Activated effector memory CD4-positive, alpha-beta T cell treated with anti-CD3 and anti-CD28 coated beads, Interleukin-2, amount 50 U/mL, for 16 hours (primary cell): Measurements from ENCODE around the gene CCPG1.
A peak's percentile ranks its signal among the peaks of the same experiment; 100 is the strongest.

Experiments used
- DNase-seq: peaks from one replicate; pipeline ENCODE4 v3.0.0-alpha.2; 2020

Gene CCPG1

DNA sequence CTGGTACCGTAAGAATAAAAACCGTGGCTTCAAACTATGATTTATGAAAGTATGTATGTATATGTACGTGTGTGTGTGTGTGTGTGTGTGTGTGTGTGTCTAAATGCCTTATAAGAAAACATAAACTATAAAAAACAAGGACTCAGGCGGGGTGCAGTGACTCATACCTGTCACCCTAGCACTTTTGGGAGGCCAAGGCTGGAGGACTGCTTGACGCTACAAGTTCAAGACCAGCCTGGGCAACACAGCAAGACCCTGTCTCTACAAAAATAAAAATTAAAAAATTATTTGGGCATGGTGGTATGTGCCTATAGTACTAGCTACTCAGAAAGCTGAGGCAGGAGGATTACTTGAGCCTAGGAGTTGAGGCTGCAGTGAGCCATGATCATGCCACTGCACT lies 29.1 kb downstream of the CCPG1 start:
- no peak for DNase-seq

DNA sequence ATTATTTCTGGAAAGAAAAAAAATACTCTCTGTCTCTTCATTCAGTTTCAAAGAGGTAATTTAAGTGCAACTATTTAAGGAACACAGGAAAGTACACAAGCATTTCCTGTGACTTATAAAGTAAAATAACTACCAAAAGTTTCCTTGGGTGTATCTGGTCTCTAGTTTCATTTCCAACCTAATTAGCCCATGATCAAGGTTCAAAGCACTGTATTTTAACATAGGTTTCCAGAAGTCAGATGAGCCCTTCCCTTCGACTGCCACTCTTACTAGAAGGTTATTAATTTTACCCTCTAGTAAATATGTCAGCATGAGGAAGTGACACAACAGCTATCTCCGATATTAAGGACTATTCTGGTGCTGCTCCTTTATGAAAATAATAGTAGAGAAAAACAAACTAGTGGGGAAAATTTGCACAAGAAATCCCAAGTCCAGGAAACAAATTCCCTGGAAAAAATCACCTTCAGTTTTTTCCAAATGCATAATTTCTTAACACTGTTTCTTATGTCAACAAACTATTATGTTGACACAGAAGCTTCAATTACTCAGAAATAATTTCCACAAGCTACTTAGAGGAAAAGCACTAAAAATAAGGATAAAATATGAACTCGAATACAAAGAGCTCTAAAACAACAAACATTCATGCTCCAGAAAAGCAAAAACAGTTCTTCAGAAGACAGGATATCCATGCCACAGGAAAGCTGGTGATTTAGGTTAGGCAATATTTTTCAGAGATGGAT lies 35.3 kb downstream of the CCPG1 start:
- no peak for DNase-seq

DNA sequence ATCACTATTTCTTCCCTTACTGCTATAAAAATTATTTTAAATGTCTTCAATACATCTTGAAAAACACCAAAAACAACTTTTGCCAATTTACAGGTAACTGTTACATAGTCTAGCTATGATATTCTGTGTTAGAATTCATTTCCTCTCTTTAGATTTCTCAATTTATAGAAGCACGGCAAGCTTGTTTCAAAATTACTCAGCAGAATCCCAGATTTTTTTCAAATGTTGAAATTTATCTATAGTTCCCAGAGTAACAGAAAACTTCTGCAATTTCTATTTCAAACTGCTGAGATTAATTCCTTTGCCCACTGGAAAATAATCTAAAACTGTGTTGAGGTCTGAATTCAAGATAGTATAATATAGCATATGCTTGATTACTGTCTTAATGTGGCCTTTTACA lies 41.2 kb downstream of the CCPG1 start:
- no peak for DNase-seq

DNA sequence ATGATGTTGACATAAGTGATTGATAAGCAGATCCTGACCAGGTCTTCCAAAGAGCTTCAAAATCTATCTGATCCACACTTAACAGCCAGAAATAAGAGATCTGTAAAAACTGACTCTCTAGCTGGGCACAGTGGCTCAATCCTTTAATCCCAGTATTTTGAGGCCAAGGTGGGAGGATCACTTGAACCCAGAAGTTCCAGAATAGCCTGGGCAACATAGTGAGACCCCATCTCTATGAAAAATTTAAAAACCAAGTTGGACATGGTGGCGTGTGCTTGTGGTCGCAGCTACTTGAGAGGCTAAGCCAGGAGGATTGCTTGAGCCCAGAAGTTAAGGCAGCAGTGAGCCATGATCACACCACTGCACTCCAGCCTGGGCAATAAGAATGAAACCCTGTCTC lies 45.5 kb downstream of the CCPG1 start:
- DNase-seq: no peak

DNA sequence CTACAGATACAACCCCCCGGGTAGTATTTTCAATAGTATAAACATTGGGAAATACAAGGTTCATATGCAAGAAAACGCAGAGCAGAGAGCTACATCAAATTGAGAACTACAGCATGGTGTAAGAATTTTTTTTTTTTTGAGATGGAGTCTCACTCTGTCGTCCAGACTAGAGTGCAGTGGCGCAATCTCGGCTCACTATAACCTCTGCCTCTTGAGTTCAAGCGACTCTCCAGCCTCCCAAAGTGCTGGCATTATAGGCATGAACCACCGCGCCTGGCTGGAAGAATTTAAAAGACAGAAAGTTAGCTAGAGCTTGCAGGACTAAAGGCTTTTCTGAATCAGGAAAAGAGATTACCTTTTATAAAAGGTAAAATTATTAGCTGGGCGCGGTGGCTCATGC lies 47.1 kb downstream of the CCPG1 start:
- DNase-seq: no peak

DNA sequence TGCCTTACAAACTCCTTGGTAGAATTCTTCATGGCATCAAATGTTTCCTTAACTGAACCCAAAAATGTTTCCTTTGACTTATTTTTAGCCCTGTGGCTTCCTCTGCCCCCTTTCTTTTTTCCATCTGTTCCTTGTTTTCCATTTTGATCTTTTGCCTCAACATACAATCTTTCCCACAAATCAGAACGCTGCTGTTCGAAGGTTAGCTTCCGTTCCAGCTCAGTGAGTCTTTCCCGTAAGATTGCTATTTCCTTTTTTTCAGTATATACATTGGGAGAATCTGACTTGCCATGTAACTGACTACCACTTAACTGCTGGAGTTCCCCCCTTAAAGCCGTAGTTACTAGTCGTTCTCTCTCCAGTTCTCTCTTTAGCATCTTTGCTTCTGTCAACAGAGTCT lies 47.9 kb downstream of the CCPG1 start:
- no peak for DNase-seq

DNA sequence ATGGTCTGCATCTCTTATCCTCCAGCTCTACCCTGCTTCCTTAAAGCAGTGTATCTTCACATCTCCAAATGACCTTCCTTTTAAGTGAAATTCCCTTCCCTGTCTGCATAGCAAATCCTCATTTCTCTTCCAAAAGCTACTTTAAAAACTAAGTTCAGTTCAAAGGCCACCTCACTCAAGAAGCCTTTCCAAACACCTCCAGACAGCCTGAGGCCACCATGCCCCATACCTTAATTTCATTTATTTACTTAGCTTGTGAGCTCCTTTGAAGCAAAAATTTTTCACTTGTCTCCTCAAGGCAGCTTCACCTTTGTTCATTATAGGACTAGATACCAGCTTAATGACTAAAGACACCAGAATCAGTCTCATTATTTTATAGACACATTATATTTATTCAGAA lies 49.7 kb downstream of the CCPG1 start:
- DNase-seq: no peak

DNA sequence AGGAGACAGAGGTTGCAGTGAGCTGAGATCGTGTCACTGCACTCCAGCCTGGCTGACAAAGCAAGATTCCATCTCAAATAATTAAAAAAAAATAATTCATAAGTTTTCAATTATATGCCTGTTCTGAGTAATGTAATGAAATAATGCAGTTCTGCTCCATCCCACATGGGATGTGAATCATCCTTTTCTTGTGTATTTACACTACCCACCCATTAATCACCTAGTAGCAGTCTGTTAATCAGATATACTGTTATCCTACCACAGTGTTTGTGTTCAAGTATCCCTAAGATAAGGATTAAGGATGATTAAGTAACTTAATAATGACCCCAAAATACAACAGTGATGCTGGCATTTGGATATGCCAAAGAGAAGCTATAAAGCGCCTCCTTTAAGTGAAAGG lies 50.4 kb downstream of the CCPG1 start:
- no peak for DNase-seq

DNA sequence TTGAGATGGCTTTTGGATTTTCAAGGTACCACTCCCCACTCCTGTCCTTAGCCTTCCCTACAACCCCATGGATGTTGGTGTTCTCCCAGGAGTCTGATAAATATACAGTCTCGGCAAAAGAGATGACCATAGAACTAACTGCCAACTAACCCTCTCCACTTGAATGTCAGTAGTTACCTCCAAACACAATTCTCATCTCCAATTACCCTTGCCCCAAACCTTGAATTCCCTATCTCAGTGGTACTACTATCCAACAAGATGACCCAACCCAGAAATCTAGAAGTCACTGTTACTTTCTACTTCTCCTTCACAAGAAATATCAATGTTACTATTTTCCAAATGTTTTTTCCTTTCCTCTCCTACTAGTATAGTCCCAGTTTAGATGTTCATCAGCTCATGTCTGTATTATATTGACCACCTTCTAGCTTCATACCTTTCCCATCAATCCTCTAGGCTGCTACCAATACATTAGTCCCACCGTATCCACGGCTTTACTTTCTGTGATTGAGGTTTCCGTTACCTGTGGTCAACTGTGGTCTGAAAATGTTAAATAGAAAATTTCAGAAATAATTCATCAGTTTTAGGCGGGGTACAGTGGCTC lies 51.1 kb downstream of the CCPG1 start:
- no peak for DNase-seq

DNA sequence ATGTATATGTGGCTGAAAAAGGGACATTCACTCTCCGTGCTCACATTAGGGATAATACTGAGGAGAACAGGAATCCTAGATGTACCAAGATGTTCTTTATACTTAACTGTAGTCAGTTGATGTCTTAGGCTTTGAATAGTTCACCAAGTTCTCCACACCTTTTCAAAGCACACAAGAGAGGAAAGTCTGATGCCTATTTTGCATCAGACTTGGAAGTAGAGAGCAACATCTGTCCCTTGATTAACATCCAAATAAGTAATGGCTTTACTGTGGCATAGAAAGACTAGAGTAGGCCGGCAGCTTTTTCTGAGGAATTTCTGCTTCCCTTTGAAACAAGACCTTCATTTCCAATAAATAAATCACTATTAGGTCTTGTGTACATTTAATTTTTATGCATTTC lies 55.1 kb downstream of the CCPG1 start:
- no peak for DNase-seq

DNA sequence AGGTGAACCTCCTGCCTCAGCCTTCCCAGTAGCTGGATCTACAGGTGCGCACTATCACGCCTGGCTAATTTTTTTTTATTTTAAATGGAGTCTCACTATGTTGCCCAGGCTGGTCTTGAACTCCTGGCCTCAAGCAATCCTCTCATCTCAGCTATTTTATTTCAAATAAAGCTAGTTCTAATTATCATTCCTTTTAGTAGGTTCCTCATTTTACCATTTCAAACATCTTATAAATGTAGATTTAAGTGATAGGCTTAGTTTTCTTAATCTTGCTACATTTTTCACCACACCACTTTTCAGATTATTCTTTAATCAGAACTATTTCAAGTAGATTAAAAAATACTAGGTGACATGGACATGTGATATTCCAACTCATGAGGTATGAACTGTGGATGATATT lies 58.9 kb downstream of the CCPG1 start:
- no peak for DNase-seq

DNA sequence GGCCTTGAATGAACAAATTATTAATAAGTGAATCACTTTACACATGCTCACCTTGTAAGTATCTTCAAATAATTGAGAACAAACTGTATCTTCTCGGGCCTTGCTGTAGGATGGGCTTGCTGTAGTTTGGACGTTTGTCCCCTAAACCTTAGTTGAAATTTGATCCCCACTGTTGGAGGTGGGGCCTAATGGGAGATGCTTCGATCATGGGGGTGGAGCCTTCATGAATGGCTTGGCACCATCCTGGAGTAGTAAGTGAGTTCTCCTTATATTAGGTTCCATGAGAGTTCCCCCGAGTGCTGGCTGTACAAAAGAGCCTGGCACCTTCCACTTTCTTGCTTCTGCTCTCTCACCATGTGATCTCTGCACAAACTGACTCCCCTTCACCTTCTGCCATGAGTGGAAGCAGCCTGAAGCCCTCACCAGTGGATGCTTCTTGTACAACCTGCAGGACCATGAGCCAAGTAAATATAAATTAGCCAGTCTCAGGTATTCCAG lies 59.8 kb downstream of the CCPG1 start:
- DNase-seq: no peak

DNA sequence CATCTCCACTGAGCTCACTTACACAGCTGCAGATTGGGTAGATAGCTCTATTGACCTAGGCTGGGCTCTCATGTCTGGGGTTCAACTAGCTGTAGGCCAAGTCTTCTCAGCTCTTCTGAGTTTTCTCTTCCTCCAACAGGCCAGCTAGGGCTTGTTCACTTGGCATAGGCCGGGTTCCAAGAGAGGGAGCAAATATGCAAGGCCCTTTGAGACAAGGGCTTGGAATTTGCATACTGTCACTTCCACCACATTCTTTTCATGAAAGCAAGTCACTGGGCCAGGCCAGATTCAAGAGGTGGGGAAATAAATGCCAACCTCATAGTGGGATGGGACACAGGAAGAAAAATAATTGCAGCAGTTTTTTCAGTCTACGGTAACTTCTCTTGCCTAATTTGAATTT lies 64.0 kb downstream of the CCPG1 start:
- DNase-seq: no peak

DNA sequence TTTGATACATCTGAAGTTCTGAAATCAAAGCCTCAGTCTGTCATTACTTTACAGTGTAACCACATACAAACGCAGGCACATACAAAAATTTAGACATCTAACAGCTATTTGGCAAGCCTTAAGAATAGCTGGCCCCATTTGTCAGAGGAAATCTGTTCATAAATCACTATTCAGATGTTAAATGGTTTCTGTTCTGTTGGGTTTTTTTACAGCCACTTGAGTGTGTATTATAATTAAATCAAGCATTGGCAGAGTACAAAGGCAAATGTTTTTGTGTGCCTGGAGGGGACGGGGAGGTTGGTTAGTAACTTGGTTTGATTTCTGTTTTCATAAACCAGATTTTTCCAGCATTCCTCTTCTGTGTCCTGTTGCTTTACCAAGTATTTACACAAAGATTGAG lies 65.0 kb downstream of the CCPG1 start:
- DNase-seq: no peak

DNA sequence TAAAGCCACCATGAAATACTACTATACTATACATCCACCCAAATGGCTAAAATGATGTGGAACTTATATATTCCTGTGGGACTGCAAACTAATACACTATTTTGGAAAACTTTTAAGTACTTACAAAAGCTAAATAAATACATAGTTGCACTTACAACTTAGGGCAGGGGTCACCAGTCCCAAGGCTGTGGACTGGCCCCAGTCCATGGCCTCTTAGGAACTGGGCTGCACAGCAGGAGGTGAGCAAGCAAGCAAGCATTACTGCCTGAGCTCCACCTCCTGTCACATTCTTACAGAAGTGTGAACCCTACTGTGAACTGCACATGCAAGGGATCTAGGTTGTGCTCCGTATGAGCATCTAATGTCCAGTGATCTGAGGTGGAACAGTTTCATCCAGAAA lies 71.0 kb downstream of the CCPG1 start:
- DNase-seq: no peak

DNA sequence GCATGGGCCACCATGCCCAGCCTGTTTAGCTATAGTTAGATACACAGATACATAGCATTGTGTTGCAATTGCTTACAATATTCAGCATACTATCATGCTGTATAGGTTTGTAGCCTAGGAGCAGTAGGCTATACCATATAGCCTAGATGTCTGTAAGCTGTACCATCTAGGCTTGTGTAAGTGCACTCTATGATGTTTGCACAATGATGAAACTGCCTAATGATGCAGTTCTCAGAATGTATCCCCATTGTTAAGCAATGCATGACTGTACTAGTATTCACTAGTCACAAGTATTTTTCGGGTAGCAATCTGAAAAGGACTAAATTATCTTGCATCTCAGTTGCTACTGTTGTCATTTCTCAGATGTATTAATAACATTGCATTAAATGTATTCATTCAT lies 73.2 kb downstream of the CCPG1 start:
- no peak for DNase-seq

DNA sequence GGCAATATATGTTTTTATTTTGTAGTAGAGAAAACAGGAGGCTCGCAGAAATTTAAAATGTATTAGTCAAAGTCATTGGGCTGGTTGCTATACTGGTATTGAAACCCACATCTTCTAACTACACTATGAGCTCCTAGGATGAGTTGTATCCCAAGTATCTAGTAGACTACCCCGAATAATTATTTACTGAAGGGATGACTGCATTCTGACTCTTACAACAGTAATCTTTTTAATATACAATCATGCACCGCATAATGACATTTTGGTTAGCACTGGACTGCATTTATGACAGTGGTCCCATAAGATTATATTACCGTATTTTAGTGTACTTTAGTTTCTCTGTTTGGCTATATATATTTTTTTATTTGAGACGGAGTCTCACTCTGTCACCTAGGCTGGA lies 73.8 kb downstream of the CCPG1 start:
- DNase-seq: no peak

DNA sequence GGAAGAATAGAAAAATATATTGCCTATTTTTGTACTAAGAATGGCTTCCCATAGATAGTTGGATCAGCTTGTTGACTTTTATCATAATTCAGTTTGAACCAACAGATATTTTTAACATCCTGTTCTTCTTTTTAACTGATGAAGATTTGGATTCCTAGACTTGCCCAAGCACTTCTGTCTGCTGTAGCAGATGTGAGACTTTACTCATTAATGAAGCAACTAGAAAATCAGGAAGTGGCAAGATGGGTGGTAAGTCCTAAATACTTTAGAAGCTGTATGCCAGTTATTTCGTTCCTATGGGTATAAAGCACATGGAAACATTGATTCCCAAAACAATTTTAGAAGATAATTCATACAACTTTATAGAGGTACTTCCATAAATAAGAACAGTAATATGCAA lies 80.8 kb downstream of the CCPG1 start:
- no peak for DNase-seq

DNA sequence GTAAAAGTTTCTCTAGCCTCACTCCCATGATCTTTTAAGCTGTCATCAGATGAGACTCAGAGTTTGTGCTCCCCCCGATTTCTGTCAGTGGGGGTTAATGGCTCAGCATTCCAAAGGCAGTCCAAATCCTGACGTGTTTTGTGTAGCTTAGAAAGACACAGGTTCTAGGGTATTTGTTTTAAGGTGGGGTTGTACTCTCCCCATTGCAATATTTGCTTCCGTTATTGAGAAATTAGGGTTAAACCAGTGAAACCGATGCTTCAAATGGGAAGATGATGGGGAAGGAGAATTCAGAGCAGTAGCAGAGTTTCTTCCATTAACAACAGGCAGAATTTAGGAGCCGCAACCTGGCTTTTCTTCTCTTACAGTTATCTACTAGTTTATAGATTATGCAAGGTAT lies 85.7 kb downstream of the CCPG1 start:
- DNase-seq: no peak

DNA sequence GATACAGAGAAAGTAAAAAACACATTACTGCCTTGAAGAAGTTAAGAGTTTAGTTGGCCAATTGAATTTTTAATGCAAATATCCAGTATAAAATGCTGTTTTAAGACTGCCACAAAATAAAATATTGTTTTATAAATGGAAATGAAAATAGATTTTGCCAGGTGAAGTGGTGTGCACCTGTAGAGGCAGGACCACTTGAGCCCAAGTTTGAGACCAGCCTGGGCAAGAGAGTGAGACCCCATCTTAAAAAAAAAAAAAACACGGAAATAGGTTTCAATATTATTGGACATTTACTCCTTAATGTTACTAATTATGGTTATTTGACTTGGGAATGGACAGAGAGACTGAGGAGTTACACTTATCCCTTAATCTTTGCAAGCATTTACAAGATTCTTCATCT lies 87.2 kb downstream of the CCPG1 start:
- DNase-seq: no peak

DNA sequence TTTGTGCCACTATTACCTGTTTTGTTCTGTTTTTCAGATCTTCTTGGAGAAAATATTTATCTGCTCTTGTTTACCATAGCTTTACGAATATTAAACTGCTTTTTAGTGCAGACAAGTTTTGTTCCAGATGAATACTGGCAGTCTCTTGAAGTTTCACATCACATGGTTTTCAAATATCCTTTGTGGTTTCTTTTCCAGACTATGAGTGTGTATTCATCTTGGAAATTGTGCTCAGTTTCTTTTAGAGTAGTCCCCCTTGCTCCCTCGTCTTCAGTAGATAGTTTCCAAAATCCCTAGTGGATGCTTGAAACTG lies 88.0 kb downstream of the CCPG1 start:
- no peak for DNase-seq

DNA sequence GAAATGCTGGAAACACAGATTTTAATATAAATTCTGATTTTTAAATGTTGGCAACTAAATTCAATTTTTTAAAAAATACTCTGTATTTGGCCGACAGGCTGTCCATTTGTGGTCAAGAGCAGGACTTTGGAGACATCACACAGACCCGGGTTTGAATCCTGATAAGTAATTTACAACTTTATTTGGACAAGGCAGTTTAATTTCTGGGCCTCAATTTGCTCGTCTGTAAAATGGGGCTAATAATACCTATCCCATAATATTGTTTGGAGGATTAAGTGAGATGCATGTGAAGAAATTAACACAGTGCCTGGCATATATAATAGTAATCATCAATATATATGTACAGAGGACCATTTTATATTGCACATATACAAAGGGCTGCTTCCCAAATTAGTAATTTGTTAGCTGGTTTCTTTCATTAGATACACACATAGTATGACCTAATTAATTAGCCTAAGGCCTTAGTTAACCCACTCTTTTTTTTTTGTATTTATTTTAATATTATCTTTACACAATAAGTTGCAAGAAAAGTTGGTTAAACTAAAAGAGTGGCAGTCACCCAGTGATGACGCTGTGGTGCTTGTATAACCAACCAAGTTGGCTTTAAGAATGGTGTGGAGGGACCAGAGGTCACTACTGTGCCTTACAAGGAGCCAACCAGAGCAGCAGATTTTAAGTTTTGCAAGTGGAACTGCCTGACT lies 88.5 kb downstream of the CCPG1 start:
- DNase-seq: no peak

DNA sequence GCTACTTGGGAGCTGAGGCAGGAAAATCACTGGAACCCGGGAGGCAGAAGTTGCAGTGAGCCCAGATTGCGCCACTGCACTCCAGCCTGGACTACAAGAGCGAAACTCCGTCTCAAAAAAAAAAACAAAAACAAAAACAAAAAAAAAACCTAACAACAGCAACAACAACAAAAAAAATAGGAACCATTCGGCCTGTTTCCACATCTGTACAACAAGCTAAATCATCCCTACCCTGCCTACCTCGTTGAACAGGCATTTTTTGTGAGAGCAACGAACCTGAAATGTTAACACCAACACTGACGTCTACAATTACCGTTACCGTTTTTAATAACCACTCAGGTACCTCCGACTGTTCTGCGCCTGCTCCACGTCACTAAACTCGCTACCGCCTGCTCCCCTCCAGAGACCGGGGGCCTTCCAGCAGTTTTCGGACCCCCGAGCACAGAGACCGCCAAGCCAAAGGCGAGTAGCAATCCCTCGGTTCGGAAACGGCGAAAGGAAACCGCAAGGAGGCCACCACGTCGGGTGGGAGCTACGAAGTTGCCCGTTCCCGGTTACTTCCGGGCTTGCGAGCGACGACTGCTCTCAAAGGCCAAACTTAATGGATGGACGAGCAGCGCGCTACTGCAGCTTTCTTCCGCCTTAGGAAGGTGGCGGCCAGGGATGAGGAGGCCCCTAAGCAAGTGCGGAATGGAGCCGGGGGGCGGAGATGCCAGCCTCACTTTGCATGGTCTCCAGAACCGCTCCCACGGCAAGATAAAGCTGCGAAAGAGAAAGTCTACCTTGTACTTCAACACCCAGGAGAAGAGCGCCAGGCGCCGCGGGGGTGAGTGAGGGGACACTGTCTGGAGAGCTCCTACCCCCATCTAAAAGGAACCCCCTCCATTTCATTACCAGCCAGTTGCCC lies 89.3 kb downstream of the CCPG1 start, which contains the start of the genes PIGB and PIGBOS1:
TSS of gene PIGB (plus strand) at position 635 of the 907 bp plus-strand sequence. CDS start at position 664, 29 bp downstream.
TSS of gene PIGBOS1 (minus strand) at position 536 of the 907 bp plus-strand sequence. CDS start 1,331 bp downstream, outside the sequence.
- peak; percentile 90 for DNase-seq
